ENCODE measurements around the gene LSS.

DNA sequence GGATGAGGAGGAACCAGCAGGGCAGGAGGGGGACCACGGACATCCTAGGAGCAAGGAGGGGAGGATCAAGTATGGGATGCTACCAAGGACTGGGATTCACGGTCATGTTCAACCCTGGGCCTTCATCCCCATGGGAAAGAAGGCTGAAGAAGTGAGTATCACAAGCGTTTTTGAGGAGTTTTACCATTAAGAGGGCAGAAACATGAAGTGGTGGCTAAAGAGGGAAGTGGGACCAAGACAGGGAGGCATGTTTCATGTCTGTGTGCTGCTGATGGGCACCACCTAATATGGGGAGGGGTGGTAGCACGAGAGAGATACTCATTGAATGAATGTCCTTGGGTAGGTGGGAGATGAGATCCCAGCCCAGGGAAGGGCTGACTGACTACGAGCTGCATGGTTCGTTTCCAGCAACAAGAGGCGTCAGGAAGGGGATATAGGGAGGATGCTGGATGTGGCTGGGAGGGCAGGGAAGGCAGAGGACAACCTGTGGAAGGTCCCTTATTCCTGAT is 11.3 kb upstream of the LSS start:
- TF ChIP-seq GATA3 (IDR thresholded peaks at IDR 0.05; ENCODE audit: low read depth, low read length) (no peak), GATA2 (IDR thresholded peaks at IDR 0.05; ENCODE audit: low read depth, low read length) (no peak)

Data from SH-SY5Y (cell line).